ENCODE data around the gene ZNF117.

DNA sequence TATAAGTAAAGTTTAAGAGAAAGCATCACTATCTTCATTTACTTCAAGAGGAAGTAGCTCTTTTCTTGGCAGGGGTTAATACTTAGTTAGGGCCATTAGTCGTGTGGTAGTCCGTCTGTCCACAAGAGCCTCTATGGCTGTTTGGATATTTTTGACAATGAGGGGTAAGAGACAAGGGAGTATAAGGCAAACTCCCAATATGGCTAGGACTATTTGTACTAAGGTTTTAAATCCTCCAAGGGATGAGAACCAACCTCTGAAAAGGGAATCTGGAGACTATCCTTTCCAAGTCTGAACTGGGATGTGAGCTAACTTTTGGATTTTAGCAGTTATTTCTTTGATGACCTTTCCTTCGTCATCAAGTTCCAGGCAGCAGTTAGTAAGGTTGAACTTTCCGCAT is at the start of gene ZNF117:
- TF ChIP-seq GATA3 (IDR thresholded peaks at IDR 0.05; ENCODE audit: low read depth, low read length) (no peak), GATA2 (IDR thresholded peaks at IDR 0.05; ENCODE audit: low read depth, low read length) (no peak)
